Measurements from ENCODE around the gene SESTD1. TPM values are rescaled to one million over a fixed set of nuclear protein-coding genes. Genes with fewer than 3 reads are reported as not detected.
"Not testable (repeated sequence)": the region's sequence is repeated elsewhere in the genome, so short reads cannot be mapped to it uniquely, and the experiment has no call there.

Gene SESTD1
- total RNA-seq, 1 experiment from 2014 or later: 16.6 TPM

DNA sequence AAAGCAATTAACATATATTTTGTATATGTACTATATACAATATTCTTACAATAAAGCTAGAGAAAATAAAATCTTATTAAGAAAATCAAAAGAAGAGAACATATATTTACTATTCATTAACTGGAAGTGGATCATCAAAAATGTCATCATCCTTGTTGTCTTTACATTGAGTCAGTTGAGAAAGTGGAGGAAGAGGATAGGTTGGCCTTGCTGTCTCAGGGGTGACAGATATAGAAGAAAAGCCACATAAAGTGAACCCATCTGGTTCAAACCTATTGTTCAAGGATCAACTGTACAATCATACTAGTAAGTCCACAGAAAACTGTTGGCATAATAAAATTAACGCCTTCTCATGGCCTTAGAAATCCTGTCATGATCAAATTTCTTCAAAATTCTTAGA lies 26.6 kb downstream of the SESTD1 start:
- DNase-seq (ENCODE audit: low read depth): no peak

DNA sequence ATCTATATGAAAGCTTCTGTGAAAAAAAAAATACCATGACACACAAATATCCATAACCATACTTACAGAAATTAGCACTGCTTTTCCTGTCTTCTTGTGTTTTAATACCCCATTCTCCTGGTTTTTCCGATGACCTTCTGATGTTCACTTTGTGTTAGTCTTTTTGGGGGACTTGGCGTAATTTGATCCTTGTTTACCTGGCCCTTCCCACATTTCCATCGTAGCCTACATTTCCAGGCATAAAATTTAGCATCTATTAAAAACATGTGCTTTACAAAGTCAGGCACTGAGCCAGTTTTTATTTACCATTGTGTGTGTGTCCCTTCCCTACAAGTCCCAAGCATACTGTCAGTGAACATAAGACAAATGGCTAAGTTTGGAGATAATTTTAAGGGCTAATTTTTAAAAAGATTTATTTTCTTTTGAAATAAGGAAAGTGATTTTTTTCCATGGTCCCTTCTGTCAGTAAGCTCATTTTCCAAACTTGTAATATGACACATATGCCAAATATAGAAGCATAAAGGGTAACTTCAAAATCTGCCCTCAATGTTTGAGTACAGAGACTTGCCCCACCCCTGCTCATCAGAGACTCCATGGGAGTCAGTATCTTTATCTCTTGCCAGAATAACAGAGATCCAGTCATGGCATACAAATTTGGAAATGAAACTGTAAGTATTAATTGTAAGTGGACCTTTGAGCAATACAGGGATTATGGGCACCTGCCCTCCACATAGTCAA lies 27.3 kb downstream of the SESTD1 start:
- DNase-seq (ENCODE audit: low read depth): no peak

DNA sequence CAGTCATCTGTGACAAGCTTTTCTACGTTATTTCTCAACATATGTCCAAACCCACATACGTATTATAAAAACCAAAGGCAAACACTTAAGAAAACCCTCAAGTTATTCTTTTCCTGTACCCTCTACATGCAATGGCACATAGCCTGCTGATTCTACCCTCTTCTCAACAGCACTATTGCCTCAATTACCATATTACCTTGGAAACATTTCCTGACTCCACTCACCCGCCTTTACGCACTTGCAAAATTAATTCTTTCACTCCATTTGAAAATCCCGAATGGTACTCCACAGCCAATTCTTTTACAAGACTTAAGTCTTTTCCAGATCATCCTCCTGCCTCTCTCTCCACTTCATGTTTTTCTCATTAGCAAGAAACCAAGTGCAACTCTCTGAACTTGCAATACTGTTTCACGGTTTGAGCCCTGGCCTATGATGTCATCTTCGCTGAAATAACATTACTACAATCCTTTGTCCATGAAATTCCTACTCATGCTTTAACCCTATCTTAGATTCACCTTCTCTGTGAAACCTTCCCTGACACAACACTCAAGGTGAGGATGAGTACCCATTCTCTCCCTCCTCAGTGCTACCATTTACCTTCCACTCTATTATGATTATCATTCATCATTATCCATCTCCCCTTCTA lies 29.0 kb downstream of the SESTD1 start:
- no peak for DNase-seq (ENCODE audit: low read depth)

DNA sequence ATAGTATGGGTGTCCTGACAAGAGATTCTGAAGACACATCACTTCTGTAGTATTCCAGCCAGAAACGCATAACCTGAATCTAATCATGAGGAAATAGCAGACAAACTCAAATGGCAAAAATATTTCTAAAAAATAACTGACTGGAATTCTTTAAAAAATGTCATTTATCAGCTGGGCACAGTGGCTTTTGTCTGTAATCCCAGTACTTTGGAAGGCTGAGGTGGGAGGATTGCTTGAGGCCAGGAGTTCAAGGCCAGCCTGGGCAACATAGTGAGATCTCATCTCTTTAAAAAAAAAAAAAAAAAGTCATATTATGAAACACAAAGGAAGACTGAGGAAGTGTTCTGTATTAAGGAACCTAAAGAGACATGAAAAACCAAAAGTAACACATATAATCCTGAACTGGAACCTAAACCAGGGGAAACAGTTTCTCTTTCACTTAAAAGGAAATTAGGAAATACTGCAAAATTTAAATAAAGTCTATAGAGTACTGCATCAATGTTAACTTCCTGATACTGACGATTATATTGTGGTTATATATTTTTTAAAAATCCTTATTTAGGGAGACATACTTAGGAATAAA lies 29.9 kb downstream of the SESTD1 start:
- DNase-seq (ENCODE audit: low read depth): no peak

DNA sequence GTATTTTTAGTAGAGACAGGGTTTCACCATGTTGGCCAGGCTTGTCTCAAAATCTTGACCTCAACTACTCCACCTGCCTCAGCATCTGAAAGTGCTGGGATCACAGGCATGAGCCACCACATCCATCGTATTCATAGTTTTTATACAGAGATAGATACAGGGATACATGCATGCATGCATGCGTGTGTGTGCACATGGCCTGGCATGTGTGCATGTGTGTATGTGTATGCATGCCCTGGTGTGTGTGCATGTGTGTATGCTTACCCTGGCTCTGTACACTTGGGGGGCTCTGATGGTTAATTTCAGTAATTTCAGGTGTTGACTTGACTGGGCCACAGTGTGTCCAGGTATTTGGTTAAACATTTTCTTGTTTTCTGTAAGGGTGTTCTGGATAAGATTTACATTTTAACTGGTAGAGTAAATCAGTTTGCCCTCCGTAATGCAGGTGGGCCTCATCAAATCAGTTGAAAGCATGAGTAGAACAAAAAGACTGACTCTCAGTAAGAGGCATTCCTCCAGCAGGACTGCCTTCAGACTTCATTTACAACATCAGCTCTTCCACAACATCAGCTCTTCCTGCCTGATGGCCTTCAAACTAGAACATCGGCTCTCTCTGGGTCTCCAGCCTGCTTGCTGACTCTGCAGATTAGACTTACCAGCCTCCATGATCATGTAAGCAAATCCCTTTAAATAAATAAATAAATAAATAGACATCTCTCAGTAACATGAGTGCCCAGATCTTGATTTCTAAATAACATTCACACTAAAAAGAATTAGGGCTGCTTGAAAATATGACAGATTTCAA lies 30.8 kb downstream of the SESTD1 start:
- no peak for DNase-seq (ENCODE audit: low read depth)

DNA sequence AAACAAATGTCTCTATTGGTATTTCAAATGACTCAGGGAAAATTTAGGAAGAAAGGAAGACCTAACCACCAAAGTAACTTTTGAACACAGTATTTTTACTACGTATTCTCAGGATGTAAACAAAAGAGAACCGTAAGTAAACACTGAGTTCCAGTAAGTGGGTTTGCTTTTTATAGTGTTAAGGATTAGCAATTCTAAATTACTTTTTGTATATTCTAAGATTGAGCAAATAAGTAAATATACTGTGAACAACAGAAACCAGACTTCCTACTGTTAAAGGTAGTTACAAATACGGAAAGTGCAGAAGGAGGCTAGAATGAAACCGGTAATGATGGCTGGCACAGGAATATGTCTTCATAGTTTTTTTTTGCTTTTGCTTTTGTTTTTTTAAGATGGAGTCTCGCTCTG lies 31.5 kb downstream of the SESTD1 start:
- DNase-seq (ENCODE audit: low read depth): no peak

DNA sequence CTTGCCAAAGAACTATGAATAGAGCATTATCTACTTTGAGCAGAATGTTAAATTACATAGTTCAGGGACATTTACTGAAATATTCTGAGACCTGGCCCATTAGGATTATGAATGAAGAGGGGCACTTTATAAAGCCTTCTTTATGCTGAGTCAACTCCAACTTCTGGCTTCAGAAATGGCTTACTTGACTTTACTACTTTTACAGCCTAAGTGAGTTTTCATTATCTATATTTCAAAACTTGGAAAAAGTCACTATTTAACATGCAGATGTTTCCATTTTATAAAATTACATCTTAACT lies 37.7 kb downstream of the SESTD1 start:
- no peak for DNase-seq (ENCODE audit: low read depth)

DNA sequence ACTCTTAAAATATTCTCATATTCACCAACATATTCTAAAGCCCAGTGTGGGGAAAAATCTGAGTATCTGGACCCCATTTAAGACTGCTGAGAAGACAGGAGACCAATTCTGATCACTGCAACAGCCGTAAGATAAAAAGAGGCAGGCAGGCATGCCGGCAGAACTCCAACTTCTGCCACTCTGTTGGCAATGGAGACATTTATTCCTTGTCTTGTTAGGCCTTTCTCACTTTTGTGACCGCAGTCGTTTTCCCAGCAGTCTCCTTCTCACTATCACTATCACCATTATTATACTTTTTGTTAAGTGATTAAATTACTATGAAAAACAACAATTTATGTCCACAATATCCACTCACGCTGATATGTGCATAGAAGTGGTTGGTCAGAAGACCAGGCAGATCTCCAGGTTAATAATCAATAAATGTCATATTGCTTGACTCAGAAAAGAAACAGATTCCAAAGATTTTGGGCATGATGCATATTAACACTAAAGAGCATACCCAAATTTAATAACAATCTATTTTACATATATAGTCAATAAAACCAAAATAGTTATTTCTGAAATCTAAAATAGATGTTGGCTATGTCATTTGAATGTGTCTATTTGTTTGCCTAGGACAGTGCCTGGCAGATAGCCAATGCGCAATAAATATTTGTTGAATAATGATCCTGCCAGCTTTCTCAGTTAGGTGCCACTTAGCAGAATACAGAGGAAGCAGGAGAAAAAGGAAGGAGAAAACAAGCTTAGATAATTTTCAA lies 38.2 kb downstream of the SESTD1 start:
- no peak for DNase-seq (ENCODE audit: low read depth)

DNA sequence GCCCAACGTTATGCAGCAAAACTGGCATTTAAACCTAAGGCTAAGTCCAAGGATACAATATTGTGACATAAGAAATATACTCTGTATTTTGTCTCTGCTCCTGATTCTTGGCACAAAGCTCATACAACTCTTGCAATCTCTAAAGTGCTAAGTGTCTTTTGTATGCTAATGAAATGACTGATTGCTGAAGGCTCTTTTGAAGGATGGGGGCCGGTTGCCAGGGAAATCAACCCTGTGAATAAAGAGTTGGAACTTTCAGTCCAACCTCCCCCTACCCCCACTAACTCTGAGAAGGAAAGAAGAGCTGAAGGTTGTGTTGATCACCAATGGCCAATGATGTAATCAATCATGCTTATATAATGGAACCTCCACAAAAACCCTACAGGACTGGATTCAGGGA lies 40.3 kb downstream of the SESTD1 start:
- DNase-seq (ENCODE audit: low read depth): no peak

DNA sequence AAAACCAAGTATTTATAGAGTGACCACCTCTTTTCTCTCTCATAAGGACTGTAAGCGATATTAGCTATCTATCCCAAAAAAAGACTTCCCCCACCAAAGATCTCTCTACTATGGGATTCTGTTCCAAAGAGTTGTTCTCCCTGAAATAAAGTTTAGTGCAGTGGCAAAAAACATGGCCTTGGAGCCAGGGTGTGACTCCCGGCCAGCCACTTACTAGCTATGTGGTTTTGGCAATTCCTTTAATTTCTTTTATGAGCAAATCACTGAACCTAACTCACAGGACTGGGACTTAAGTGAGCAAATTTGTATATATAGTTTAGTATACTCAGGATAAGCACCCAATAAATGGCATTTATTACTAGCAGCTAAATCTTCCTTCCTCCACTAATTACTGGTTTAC lies 42.6 kb downstream of the SESTD1 start:
- no peak for DNase-seq (ENCODE audit: low read depth)

DNA sequence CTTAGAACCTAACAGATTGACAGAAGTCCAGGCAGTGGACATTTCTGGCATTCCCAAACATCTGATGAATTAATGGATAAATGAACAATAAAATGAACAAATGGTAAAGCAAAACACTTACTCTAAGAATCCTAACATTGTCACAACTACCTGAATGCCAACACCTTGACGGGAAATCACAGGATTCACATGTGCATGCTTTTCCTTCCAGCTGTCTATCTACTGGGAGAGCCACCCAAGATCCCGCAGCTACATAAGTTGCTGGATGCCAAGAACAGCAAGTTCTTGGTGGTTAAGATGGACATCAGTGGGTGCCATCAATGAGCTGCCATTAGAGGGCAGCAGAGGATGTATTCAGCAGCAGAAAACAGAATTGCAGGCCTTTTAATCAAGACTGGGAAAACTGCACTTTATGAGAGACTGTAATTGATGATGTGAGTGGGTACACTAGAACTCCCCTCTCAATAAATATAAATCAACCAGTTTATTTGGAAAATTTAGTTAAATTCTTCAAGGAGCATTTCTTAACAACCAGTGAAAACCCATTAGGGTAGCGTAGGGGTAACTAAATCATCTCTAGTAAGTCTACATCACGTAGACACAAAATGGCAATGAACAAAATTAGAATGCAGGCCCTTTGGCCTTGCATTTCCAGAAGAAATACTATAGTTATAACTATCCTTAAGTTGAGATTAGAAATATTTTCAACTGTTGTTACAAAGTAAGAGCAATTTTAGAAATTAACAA lies 45.6 kb downstream of the SESTD1 start:
- peak; percentile 61 for DNase-seq (ENCODE audit: low read depth)

DNA sequence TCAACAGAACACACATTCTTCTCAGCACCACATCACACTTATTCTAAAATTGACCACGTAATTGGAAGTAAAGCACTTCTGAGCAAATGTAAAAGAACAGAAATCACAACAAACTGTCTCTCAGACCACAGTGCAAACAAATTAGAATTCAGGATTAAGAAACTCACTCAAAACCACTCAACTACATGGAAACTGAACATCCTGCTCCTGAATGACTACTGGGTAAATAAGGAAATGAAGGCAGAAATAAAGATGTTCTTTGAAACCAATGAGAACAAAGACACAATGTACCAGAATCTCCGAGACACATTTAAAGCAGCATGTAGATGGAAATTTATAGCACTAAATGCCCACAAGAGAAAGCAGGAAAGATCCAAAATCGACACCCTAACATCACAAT lies 50.0 kb downstream of the SESTD1 start:
- not testable (repeated sequence) for DNase-seq (ENCODE audit: low read depth)

DNA sequence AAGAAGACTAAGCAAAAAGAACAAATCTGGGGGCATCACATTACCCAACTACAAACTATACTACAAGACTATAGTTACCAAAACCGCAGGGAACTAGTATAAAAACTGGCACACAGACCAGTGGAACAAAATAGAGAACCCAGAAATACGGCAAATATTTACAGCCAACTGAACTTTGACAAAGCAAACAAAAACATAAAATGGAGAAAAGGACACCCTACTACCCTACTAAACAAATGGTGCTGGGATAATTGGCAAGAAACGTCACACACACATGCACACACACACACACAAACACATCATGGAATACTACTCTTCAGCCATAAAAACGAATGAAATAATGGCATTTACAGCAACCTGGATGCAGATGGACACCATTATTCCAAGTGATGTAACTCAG lies 53.3 kb downstream of the SESTD1 start:
- DNase-seq (ENCODE audit: low read depth): no peak

DNA sequence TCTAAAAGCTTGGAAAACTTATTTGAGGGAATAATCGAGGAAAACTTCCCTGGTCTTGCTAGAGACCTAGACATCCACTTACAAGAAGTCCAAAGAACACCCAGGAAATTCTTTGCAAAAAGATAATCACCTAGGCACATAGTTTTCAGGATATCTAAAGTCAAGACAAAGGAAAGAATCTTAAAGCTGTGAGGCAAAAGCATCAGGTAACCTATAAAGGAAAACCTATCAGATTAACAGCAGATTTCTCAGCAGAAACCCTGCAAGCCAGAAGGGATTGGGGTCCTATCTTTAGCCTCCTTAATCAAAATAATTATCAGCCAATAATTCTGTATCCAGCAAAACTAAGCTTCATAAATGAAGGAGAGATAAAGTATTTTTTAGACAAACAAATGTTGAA lies 56.4 kb downstream of the SESTD1 start:
- not testable (repeated sequence) for DNase-seq (ENCODE audit: low read depth)

DNA sequence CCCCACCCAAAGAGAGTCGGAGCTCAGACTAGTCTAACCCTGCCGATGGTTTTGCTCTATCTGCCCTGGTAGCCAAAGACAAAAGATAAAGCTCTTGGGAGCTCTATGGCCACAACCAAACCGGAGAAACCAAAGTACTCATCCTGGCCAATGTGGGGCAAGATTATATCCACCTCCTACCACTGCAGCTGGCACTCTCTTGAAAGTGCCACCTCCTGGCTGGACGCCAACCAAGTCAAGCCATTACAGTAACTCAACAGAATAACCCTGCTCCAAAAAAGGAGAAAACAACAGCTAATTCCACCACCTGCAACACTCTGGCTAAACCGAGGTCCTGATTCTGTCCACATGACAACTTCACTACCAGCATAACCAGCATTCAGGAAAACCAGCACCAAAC lies 57.6 kb downstream of the SESTD1 start:
- no peak for DNase-seq (ENCODE audit: low read depth)

DNA sequence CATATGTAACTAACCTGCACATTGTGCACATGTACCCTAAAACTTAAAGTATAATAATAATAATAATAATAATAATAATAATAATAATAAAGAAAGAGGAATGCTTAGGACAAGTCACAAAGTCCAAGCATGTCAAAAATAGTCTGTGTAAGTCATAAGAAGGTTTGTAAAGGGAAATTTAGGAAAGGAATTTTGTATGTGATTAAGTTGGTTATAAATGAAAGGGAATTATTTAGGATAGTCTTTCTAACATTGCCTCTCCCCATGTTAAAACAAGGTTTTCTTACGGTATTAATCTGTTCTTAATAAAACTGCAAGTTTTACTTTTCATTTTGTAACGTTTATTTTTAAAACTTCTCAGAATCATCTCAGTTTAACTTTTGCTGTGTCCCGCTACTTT lies 62.8 kb downstream of the SESTD1 start:
- DNase-seq (ENCODE audit: low read depth): peak; percentile 3

DNA sequence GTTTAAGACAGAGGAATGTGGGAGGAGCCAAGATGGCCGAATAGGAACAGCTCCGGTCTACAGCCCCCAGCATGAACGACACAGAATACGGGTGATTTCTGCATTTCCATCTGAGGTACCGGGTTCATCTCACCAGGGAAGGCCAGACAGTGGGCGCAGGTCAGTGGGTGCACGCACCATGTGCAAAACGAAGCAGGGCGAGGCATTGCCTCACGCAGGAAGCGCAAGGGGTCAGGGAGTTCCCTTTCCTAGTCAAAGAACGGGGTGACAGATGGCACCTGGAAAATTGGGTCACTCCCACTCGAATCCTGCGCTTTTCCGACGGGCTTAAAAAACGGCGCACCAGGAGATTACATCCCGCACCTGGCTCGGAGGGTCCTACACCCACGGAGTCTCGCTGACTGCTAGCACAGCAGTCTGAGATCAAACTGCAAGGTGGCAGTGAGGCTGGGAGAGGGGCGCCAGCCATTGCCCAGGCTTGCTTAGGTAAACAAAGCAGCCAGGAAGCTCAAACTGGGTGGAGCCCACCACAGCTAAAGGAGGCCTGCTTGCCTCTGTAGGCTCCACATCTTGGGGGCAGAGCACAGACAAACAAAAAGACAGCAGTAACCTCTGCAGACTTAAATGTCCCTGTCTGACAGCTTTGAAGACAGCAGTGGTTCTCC lies 68.6 kb downstream of the SESTD1 start:
- not testable (repeated sequence) for DNase-seq (ENCODE audit: low read depth)

DNA sequence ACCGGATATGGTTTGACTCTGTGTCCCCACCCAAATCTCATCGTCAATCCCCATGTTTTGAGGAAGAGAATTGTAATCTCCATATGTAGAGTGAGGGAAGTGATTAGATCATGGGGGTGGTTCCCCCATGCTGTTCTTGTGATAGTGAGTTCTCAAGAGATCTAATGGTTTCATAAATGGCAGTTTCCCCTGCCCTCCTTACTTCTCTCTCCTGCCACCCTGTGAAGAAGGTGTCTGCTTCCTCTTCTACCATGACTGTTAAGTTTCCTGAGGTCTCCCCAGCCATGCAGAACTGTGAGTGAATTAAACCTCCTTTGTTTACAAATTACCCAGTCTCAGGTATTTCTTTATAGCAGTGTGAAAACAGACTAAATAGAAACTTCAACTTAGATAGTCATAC lies 69.5 kb downstream of the SESTD1 start:
- no peak for DNase-seq (ENCODE audit: low read depth)

DNA sequence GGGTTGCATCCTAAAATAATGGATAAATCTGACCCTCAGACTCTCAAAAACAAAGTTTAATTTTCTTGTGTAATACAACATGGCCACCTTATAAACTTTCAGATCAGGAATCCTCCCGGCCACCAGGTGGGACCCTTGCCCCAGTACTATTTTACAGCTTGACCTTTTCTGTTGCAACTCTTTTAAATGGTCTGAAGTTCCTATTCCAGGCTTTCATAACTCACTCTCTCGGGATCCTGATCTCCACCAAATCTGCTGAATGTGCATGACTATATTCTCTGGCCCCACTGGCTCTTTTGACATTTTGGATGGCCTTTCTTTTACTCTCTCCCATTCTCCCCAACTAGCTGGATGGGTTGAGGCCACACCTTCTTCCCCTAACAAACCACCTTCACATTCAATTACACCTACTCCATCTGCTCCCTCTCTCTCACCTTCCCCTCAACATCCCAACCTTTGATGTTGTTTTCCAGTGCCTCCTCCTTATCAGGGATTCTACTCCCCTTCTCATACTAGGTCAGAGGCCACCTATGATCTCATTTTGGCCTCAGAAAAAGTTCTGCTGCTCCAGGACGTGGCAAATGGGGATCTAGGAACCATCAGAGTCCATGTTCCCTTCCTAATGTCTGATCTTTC lies 70.8 kb downstream of the SESTD1 start:
- no peak for DNase-seq (ENCODE audit: low read depth)

DNA sequence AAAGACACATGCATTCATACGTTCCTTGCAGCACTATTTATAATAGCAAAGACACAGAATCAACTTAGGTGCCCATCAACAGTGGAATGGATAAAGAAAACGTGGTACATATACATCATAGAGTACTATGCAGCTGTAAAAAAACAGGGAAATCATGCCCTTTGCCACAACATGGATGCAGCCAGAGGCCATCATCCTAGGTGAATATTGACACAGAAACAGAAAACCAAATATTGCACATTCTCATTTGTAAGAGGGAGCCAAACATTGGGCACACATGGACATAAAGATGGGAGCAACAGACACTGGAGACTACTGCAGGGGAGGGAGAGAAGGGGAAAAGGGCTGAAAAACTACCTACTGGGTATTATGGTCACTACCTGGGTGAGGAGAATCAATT lies 73.5 kb downstream of the SESTD1 start:
- no peak for DNase-seq (ENCODE audit: low read depth)
